ENCODE data around the gene FAT4.

Gene FAT4

GRCh38 chr4:125319311-125319710, 4.6 kb downstream of the FAT4 start:
- no peak for DNase-seq

- DNase-seq = no peak
These were observed 7.1 kb downstream of the FAT4 start for GRCh38 chr4:125321709-125322365.

GRCh38 chr4:125322366-125322730, 7.6 kb downstream of the FAT4 start:
- no peak for DNase-seq

GRCh38 chr4:125323654-125324053, 8.9 kb downstream of the FAT4 start:
- DNase-seq = no peak

- DNase-seq = no peak
These were observed 11.0 kb downstream of the FAT4 start for GRCh38 chr4:125325733-125326132.

- DNase-seq = no peak
These were observed 16.4 kb downstream of the FAT4 start for GRCh38 chr4:125331116-125331515.

- DNase-seq = no peak
These were observed 20.2 kb downstream of the FAT4 start for GRCh38 chr4:125334926-125335325.

DNA sequence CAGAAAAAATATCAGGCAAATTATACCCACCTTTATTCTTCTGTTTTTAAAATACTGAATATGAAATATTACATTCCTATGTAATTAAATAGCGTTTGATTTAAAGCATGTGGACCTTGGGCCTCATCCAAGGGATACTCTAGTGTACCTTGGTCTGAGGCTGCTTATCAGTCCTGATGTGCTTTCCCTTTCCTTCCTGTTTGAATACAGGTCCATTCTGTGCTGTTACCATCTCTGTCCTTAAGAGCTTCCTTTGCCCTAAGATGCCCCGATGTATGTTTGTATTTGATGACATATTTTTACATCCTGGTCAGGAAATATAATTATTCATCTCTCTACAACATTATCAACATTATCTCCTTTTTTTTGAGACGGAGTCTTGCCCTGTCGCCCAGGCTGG, 24.1 kb downstream of the FAT4 start:
- no peak for DNase-seq

GRCh38 chr4:125344198-125344597, 29.4 kb downstream of the FAT4 start:
- DNase-seq = no peak

DNA sequence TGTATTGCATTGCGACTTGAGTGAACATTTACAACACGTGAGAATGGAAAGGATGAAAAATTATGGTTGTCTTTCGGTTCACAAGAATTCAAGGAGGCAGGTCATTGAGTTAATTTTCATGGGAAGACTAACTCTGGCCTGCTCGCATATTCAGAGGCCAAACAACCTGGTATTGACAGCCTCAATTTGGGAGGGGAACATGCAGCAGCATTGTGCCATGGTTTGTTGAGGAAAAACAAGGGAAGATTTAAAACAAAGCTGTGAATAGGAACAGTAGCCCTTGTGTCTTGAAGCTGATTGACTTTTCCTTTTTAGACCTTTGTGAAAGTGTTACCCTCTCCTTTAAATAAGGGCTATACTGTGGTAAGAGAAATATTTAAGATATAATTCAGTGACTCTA, 31.9 kb downstream of the FAT4 start:
- no peak for DNase-seq

DNA sequence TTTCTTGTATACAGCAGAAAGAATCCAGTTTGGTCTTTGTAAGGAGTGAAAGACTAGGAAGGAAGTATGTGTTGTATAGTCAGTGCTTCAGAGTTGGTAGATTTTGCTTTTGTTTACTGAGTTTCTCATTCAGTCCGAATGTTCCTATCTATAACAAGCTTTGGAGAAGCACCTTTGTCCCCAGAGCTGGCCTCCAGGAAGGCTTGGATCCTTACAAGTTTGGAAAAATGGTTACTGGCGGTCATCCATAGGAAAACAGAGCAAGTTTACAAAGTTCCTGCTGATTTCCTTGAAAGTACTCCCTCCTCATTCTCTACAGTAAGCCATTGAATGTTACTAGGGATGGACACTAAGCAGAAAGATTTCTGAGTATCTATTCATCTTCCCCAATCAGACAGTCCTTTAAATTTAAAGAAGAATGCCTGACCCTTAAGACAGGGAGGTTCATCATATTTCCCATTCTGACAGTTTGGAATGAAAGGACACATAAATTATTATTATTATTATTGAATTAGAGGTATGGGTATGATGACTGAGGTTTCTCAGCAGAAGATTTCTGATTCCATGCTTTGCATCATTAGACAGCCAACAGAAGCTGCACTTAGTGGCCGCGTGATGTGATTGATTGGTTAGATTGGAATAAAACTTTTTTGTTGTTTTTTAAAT, 35.8 kb downstream of the FAT4 start:
- DNase-seq = no peak

GRCh38 chr4:125352521-125352920, 37.8 kb downstream of the FAT4 start:
- DNase-seq = no peak

GRCh38 chr4:125353131-125353530, 38.4 kb downstream of the FAT4 start:
- no peak for DNase-seq

DNA sequence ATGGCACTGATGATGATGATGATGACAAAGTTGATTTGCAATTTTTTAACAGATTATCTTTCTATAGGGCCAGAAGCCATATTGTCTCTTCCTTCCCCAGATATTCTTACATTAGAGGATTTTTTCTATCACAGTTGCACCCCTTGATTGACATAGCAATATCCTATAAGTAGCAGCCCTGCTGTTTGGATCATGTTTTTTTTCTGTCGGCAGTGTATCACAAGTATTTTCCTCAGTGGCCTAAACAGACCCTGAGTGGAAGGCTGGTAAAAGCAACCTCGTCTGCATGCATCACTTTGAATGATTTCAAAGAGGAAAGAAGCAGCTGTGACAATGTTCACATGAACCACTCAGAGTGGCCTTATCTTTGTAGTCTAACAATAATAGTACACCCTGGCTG, 41.0 kb downstream of the FAT4 start:
- DNase-seq = no peak

DNA sequence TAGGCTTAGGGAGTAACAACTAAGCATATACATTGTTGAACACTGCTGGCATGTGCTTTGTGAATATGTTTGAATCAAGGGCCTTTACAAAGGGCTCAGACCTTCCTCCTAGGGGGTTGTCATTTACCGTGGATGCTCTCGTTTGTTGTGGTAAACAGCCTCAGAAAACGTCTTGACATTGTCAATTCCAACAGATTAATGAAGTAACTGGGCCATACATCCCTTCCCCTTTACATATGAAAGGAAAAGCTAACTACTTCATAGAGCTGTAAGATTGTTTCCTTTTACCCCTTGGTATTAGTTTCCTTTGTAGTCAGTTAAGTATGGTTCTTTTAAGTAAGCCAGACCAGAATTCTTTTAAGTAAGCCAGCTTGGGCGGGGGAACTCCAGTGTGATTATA, 42.9 kb downstream of the FAT4 start:
- no peak for DNase-seq

- no peak for DNase-seq
These were observed 43.7 kb downstream of the FAT4 start for GRCh38 chr4:125358453-125358852.

GRCh38 chr4:125359363-125359762, 44.6 kb downstream of the FAT4 start:
- no peak for DNase-seq

GRCh38 chr4:125359960-125360634, 45.3 kb downstream of the FAT4 start:
- no peak for DNase-seq

DNA sequence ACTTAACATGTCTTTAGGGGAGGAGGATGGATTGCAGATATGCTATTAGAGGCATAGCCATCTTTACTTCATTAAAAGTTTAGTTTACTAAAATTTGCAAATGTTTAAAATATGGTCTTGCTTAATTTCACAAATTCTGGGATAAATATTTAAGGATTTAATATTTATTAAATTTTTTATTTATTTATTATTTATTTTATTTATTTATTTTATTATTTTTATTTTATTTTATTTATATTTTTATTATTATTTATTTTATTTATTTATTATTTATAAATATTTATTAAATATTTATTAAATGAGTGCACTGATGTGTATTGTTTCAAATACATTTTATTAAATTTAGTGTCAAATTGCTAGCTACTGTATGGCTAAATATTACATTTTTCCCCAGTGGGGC, 46.0 kb downstream of the FAT4 start:
- DNase-seq = no peak

Data from CD4-positive, alpha-beta T cell treated with Interleukin-12 subunit alpha and Interleukin-12 subunit beta, for 1 hour (primary cell).